ENCODE results near the gene SHANK2.

SHANK2 gene

GRCh38 chr11:71255323-71255722, 2.9 kb upstream of the SHANK2 start:
- no peak for TF ChIP-seq EZH2 (IDR thresholded peaks at IDR 0.05; ENCODE audit: borderline replicate concordance, low read depth, low read length, severe bottlenecking)
- no peak for TF ChIP-seq CTCF (IDR thresholded peaks at IDR 0.05; ENCODE audit: borderline replicate concordance, extremely low read depth, low read length, poor library complexity, severe bottlenecking)
- ATAC-seq (ENCODE audit: insufficient read depth, low read depth), result no peak
- H3K36me3 ChIP-seq (ENCODE audit: insufficient read depth, low read length), result no peaks in the 10 kb centered on the region

GRCh38 chr11:71253794-71254193, 1.4 kb upstream of the SHANK2 start:
- Histone ChIP-seq H2AFZ (ENCODE audit: low read depth, low read length) (no peak overlapping the region), H3K79me2 (ENCODE audit: insufficient read depth, low read length) (no peaks in the 10 kb centered on the region), H3K9ac (ENCODE audit: low read depth, low read length) (no peak overlapping the region), H4K20me1 (ENCODE audit: insufficient read depth, low read length) (no peaks in the 10 kb centered on the region), H3K4me3 (ENCODE audit: low read depth in 1 of 2, low read length in 2 of 2) (no peak overlapping the region), H3K36me3 (ENCODE audit: insufficient read depth, low read length) (no peaks in the 10 kb centered on the region), H3K27ac (ENCODE audit: low read length) (no peak overlapping the region), H3K4me1 (ENCODE audit: insufficient read depth, low read length) (no peaks in the 10 kb centered on the region), H3K9me3 (ENCODE audit: insufficient read depth, low read length, severe bottlenecking) (no peaks in the 10 kb centered on the region), H3K4me2 (ENCODE audit: insufficient read depth, low read length) (no peak overlapping the region), H3K27me3 (ENCODE audit: insufficient read depth, low read length, poor library complexity) (no peaks in the 10 kb centered on the region)
- TF ChIP-seq EZH2 (IDR thresholded peaks at IDR 0.05; ENCODE audit: borderline replicate concordance, low read depth, low read length, severe bottlenecking) (no peak), CTCF (IDR thresholded peaks at IDR 0.05; ENCODE audit: borderline replicate concordance, extremely low read depth, low read length, poor library complexity, severe bottlenecking) (no peak)
- ATAC-seq (ENCODE audit: insufficient read depth, low read depth), result no peak
- no peak for DNase-seq

More at GRCh38 chr11:71255323-71255722, 2.9 kb upstream of the SHANK2 start:
- H3K9ac ChIP-seq (ENCODE audit: low read depth, low read length), result no peak overlapping the region
- no peak overlapping the region for H3K4me3 ChIP-seq (ENCODE audit: low read depth in 1 of 2, low read length in 2 of 2)
- H3K27ac ChIP-seq (ENCODE audit: low read length), result no peak overlapping the region
- no peaks in the 10 kb centered on the region for H4K20me1 ChIP-seq (ENCODE audit: insufficient read depth, low read length)
- no peaks in the 10 kb centered on the region for H3K4me1 ChIP-seq (ENCODE audit: insufficient read depth, low read length)
- H3K9me3 ChIP-seq (ENCODE audit: insufficient read depth, low read length, severe bottlenecking), result peaks cover 4% of the 10 kb centered on the region
- no peak overlapping the region for H3K4me2 ChIP-seq (ENCODE audit: insufficient read depth, low read length)
- no peak overlapping the region for H2AFZ ChIP-seq (ENCODE audit: low read depth, low read length)
- no peaks in the 10 kb centered on the region for H3K27me3 ChIP-seq (ENCODE audit: insufficient read depth, low read length, poor library complexity)
- DNase-seq, result no peak
- no peaks in the 10 kb centered on the region for H3K79me2 ChIP-seq (ENCODE audit: insufficient read depth, low read length)

- no peaks in the 10 kb centered on the region for H3K36me3 ChIP-seq (ENCODE audit: insufficient read depth, low read length)
- H3K4me2 ChIP-seq (ENCODE audit: insufficient read depth, low read length), result no peak overlapping the region
- H3K4me1 ChIP-seq (ENCODE audit: insufficient read depth, low read length), result no peaks in the 10 kb centered on the region
- TF ChIP-seq CTCF (IDR thresholded peaks at IDR 0.05; ENCODE audit: borderline replicate concordance, extremely low read depth, low read length, poor library complexity, severe bottlenecking) (no peak), EZH2 (IDR thresholded peaks at IDR 0.05; ENCODE audit: borderline replicate concordance, low read depth, low read length, severe bottlenecking) (no peak)
- DNase-seq, result no peak
- H3K79me2 ChIP-seq (ENCODE audit: insufficient read depth, low read length), result no peaks in the 10 kb centered on the region
- no peaks in the 10 kb centered on the region for H3K27me3 ChIP-seq (ENCODE audit: insufficient read depth, low read length, poor library complexity)
- no peak overlapping the region for H2AFZ ChIP-seq (ENCODE audit: low read depth, low read length)
- ATAC-seq (ENCODE audit: insufficient read depth, low read depth), result no peak
- H3K27ac ChIP-seq (ENCODE audit: low read length), result no peak overlapping the region
- no peaks in the 10 kb centered on the region for H3K9me3 ChIP-seq (ENCODE audit: insufficient read depth, low read length, severe bottlenecking)
- no peaks in the 10 kb centered on the region for H4K20me1 ChIP-seq (ENCODE audit: insufficient read depth, low read length)
- no peak overlapping the region for H3K9ac ChIP-seq (ENCODE audit: low read depth, low read length)
- H3K4me3 ChIP-seq (ENCODE audit: low read depth in 1 of 2, low read length in 2 of 2), result no peak overlapping the region
These were observed 673 bp upstream of the SHANK2 start for GRCh38 chr11:71252770-71253730.

Measured in DND-41 (cell line).